HG03108 (cell line): Measurements from ENCODE around the gene ATXN1.
A peak's percentile ranks its signal among the peaks of the same experiment; 100 is the strongest.

Source experiments
- ATAC-seq: cut with Tn5 transposase; IDR thresholded peaks from one replicate; pipeline ENCODE4 v1.9.1; 2021; ENCODE audit warnings: moderate library complexity; ENCODE audit not compliant: unreplicated experiment

The ATXN1 gene

GRCh38 chr6:16783952-16784565, 22.8 kb upstream of the ATXN1 start:
- ATAC-seq = no peak

- ATAC-seq = no peak
Measured at GRCh38 chr6:16783509-16783908, 22.2 kb upstream of the ATXN1 start.

- no peak for ATAC-seq
Measured at GRCh38 chr6:16782278-16782677, 21.0 kb upstream of the ATXN1 start.

GRCh38 chr6:16781348-16782169, 20.3 kb upstream of the ATXN1 start:
- ATAC-seq = no peak

GRCh38 chr6:16778521-16778920, 17.3 kb upstream of the ATXN1 start:
- no peak for ATAC-seq

- ATAC-seq = no peak
Measured at GRCh38 chr6:16777794-16778193, 16.5 kb upstream of the ATXN1 start.

- no peak for ATAC-seq
Measured at GRCh38 chr6:16776394-16777017, 15.2 kb upstream of the ATXN1 start.

GRCh38 chr6:16774437-16774836, 13.2 kb upstream of the ATXN1 start:
- ATAC-seq = no peak

- ATAC-seq = no peak
Measured at GRCh38 chr6:16773362-16773761, 12.1 kb upstream of the ATXN1 start.

GRCh38 chr6:16770701-16771569, 9.7 kb upstream of the ATXN1 start:
- ATAC-seq = peak; percentile 74

GRCh38 chr6:16769986-16770376, 8.7 kb upstream of the ATXN1 start:
- no peak for ATAC-seq

- peak; percentile 61 for ATAC-seq
Measured at GRCh38 chr6:16769131-16769985, 8.1 kb upstream of the ATXN1 start.

GRCh38 chr6:16768477-16768830, 7.2 kb upstream of the ATXN1 start:
- ATAC-seq = no peak

GRCh38 chr6:16767765-16768476, 6.7 kb upstream of the ATXN1 start:
- ATAC-seq = no peak

- no peak for ATAC-seq
Measured at GRCh38 chr6:16766836-16767745, 5.8 kb upstream of the ATXN1 start.

- no peak for ATAC-seq
Measured at GRCh38 chr6:16766043-16766536, 4.8 kb upstream of the ATXN1 start.

GRCh38 chr6:16765235-16765634, 4.0 kb upstream of the ATXN1 start:
- ATAC-seq = no peak

- no peak for ATAC-seq
Measured at GRCh38 chr6:16764188-16764950, 3.1 kb upstream of the ATXN1 start.
